HL-60 (cell line): Measurements from ENCODE around the gene NGFR.

Source experiments
- CTCF ChIP-seq: IDR thresholded peaks from one replicate; pipeline ENCODE4 v1.5.1; 2011; ENCODE audit warnings: low read length, control low read depth, inconsistent platforms; ENCODE audit not compliant: insufficient read depth
- GABPA ChIP-seq: IDR thresholded peaks from 2 replicates; pipeline ENCODE4 v1.6.1; 2012; ENCODE audit warnings: low read depth
- POLR2AphosphoS5 ChIP-seq: IDR thresholded peaks from 2 replicates; pipeline ENCODE4 v1.6.1; 2012; ENCODE audit warnings: low read depth
- REST ChIP-seq: IDR thresholded peaks from 2 replicates; pipeline ENCODE4 v1.6.1; 2012; ENCODE audit warnings: low read depth; ENCODE audit not compliant: insufficient replicate concordance
- SPI1 ChIP-seq: IDR thresholded peaks from 2 replicates; pipeline ENCODE4 v1.6.1; 2012; ENCODE audit warnings: low read depth, mild to moderate bottlenecking, borderline replicate concordance

DNA sequence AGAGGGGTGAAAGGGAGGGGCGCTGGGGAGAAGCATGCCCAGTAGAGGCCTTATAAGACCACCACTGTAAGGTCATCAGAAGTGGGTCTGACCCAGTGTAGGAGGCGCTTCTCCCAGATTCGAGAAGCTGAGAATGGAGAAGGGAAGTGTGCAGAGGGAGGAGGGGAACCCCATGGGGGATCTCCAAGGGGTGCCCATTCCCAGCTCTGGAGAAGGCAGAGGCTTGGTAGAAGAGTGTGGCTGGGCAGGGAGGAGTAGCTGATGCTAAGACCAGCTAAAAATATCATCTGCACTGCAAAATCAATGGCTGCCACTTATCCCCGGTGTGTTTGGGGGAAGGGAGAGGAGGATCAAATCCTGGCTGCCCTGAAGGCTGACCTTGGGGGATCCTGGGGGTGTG, 7.2 kb downstream of the NGFR start:
- TF ChIP-seq CTCF (no peak), POLR2AphosphoS5 (no peak), GABPA (no peak), REST (no peak), SPI1 (no peak)
